Coronary artery (tissue), 2 donors: Measurements from ENCODE around the gene MAML1.

Source experiments
- DNase-seq: peaks from one replicate; pipeline ENCODE4 v3.0.0-alpha.2; 2017; ENCODE audit warnings: low spot score
- H3K27ac ChIP-seq, 2 donors: fragments of 200-600 bp; sonication (generic); one replicate each; pipeline ENCODE4 v1.5.1; 2016 to 2019
- H3K4me3 ChIP-seq: fragments of 200-600 bp; sonication (generic); 2 replicates; pipeline ENCODE4 v1.5.1; 2016; ENCODE audit warnings: mild to moderate bottlenecking, moderate library complexity
- TF ChIP-seq, protein P1 (sequence below): fragments of 200-600 bp; sonication (generic); IDR thresholded peaks from one replicate; pipeline ENCODE4 v1.5.1; 2019; ENCODE audit warnings: antibody characterized with exemption

Gene MAML1

DNA sequence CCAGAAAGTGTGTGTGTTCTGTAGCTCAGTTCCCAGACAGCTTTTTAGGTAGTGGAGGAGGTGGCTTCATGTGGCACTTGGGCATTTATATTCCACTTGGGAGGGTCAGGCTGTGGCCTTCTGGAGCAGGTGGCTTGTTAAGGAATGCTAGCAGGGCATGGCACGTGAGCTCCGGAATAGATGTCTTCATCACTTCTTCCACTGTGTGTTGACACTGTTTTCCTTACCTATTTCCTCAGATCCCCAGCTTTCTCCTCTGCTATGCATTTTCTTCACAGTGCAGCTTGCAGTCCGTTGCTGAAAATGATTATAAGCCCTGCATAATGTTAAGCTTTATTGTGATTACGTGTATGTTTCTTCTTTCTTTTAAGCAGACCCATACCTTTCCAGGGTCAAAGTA, 3.3 kb upstream of the MAML1 start:
- TF ChIP-seq, protein P1, sequence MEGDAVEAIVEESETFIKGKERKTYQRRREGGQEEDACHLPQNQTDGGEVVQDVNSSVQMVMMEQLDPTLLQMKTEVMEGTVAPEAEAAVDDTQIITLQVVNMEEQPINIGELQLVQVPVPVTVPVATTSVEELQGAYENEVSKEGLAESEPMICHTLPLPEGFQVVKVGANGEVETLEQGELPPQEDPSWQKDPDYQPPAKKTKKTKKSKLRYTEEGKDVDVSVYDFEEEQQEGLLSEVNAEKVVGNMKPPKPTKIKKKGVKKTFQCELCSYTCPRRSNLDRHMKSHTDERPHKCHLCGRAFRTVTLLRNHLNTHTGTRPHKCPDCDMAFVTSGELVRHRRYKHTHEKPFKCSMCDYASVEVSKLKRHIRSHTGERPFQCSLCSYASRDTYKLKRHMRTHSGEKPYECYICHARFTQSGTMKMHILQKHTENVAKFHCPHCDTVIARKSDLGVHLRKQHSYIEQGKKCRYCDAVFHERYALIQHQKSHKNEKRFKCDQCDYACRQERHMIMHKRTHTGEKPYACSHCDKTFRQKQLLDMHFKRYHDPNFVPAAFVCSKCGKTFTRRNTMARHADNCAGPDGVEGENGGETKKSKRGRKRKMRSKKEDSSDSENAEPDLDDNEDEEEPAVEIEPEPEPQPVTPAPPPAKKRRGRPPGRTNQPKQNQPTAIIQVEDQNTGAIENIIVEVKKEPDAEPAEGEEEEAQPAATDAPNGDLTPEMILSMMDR: no peak
- no peak for DNase-seq
- H3K4me3 ChIP-seq: no peak overlapping the region
- H3K27ac ChIP-seq: no peak overlapping the region

DNA sequence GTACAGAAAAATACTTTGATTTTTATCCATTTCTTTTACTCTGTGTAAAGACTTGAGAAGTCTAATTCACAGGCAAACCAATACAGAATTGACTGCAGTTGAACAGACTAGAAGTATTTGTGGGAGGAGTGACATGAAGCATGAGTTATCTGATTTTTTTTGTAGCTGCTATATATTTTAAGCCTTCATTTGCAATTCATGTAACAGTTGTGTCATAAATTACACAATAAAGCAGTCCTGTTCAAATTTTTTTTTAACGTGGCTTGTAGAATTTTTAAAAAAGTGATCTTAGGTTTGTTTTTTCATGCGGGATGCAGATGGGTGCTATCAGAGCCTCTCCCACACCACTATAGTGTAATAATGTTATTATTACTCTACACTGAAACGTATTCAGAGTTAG, 2.9 kb upstream of the MAML1 start:
- DNase-seq: no peak
- Histone ChIP-seq H3K27ac (no peak overlapping the region), H3K4me3 (no peak overlapping the region)
- TF ChIP-seq, protein P1: no peak

DNA sequence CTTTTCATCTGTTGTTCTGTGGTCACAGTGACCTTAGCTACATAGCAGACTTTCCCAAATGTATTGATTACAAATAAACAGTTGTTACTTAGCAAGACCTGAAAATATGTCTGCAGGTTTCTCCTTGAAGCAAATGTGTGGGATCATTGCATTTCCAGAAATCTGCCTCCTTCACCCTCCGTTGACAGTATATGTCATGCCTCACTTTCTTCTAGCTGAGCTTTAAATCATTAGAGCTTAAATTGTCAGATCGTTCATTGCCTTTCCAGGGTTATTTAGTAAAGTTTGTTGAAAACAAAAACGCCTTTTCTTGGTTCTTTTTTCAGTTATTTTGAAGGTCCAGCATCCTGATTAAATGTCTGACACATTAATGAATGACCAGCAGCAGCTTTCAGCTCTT, 2.3 kb upstream of the MAML1 start:
- Histone ChIP-seq H3K4me3 (no peak overlapping the region), H3K27ac (no peak overlapping the region)
- DNase-seq: no peak
- TF ChIP-seq, protein P1: no peak

DNA sequence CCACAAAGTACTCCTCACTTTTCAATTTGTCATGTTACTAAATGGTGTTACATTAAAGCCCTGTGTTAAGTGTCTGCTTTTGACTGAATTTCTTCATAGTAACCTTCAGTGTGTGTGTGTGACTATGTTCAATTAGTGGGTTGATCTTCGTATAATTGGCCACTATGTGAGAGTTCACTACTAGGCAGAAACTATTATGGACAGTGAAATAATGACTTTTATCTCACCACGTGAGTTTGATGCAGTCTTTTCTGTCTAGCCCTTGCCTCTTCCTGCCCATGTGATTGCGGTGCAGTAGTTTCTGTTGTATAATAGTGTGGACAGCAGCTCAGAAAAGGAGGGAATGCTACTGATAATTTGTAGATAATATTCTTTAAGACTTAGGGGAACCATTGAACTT, 1.8 kb upstream of the MAML1 start:
- Histone ChIP-seq H3K27ac (no peak overlapping the region), H3K4me3 (no peak overlapping the region)
- no peak for DNase-seq
- TF ChIP-seq, protein P1: no peak

DNA sequence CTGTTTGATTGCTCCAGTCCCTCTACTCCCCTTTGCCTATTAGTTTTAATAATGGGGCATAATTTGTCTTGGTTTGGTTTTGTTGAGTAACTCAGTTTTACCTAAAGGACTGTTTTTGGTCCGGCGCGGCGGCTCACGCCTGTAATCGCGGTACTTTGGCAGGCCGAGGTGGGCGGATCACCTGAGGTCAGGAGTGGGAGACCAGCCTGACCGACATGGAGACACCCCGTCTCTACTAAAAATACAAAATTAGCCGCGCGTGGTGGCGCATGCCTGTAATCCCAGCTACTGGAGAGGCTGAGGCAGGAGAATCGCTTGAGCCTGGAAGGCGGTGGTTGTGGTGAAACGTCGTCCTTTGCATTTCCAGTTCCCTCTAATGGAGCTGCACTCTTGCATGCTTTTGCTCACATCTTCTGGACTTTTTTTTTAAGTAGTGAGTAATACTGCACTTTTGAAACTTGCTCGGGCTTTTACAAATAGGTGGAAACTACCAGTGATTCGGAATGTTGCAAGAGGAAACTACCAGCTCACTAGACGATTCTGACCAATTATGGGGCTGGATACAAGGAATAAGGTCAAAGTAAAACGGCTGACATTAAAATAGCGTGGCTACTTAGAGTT, 721 bp upstream of the MAML1 start:
- TF ChIP-seq, protein P1: no peak
- peak; percentile 76 for DNase-seq
- Histone ChIP-seq H3K4me3 (peak overlapping the region; percentile 98), H3K27ac (peak overlapping the region; percentile 98 to 99)

DNA sequence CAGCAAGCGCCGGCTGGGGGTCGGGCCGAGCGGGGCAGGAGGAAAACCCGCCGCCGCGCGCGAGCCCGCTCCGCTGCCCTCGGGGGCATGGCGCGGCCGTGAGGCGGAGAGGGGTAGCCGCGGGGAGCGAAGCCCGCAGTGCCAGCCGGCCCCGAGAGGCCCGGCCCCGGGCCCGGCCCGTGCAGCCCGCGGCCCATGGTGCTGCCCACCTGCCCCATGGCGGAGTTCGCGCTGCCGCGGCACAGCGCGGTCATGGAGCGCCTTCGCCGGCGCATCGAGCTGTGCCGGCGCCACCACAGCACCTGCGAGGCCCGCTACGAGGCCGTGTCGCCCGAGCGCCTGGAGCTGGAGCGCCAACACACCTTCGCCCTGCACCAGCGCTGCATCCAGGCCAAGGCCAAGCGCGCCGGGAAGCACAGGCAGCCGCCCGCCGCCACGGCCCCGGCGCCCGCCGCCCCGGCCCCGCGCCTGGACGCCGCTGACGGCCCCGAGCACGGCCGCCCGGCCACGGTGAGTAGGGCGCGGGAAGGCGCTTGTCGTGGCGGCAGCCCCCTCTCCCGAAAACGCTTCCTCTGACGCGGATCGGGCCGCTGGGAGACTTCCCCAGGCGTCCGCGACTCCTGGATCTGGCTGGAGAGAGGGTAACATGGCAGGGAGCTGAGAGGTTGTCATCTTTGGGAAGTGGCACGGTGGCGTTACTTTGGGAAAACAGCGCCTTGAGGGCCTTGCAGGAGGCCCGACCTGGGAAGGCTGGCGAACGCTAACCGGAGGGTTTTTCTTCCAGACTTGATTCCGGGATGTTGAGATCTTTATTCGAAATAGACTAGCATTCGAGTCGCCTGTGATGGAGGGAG, 523 bp downstream of the MAML1 start:
- Histone ChIP-seq H3K4me3 (peak overlapping the region; percentile 98), H3K27ac (peak overlapping the region; percentile 98 to 99)
- DNase-seq: peak; percentile 76
- TF ChIP-seq, protein P1: no peak

DNA sequence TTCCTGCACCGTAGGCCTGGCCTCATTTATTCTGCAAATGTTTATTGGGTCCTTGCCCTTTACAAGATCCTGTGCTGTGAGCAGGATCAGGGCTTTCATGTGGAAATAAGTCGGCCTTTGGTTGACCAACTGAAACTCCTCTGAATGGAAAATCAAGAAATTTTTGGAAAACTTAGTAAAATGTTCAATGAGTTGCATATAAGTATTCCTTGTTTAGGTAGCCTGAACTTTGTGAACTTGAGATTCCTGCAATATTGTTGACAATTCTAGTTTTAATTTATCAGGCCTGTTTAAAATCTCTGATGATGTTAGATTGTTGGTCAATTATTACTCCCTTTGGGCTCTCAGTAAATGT, 1.1 kb downstream of the MAML1 start:
- TF ChIP-seq, protein P1: no peak
- H3K27ac ChIP-seq: peak overlapping the region; percentile 98 to 99
- peak overlapping the region; percentile 98 for H3K4me3 ChIP-seq
- no peak for DNase-seq
